Measurements from ENCODE around the gene TAGLN3. TPM values are rescaled to one million over a fixed set of nuclear protein-coding genes. Genes with fewer than 3 reads are reported as not detected.

Gene TAGLN3
- total RNA-seq, 2 experiments from 2014 or later = 3.2 to 3.5 TPM

DNA sequence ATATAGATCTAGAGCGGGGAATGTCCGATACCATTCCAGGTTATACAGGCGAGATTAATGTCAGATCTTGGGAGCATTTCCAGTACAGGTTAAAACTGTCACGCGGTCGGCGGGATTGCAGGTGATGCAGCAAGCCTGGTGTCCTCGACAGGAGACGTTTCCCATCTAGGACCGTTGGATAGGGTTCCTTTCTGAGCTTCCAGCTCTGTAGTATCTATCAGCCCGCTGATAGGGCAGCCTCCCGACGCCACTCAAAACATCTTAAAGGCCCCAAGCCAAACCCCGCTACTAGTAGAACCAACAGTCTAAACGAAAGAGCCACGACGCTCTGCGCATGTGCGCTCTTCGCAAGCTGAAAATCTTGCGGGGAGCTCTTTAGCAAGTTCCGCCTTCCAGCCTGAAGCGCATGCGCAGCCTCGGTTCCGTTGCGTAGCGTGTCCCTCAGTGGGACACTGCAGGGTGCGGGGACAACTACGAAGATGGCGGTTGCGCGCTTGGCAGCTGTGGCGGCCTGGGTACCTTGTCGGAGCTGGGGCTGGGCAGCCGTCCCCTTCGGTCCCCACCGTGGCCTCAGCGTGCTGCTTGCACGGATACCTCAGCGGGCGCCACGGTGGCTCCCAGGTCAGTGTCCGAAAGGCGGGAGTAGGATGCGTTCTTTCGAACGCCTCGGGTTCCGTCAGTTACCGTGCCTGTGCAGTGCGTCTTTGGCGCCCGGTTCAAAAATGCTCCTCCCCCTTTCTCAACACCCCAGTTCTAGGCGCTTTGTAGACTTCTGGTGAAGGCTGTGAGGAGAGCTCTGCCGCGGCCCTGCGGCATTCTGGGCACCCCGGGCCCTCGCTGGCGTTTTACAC lies 19.9 kb upstream of the TAGLN3 start, which contains the start of gene ABHD10:
TSS of gene ABHD10 (plus strand) at position 444 of the 851 bp plus-strand sequence. CDS start at position 480, 36 bp downstream.
- no peaks in the 10 kb centered on the region for H3K9me3 Mint-ChIP-seq (ENCODE audit: low read depth)
- CTCF ChIA-PET = interaction anchor here (0.6 to 5.4 kb wide), 23 partner anchors 9 to 400 kb away, joined by 3 to 61 read pairs (median 5); no protein-coding TSS in a partner anchor
- intact Hi-C loops (cut with DNase I, micrococcal nuclease) = loop anchor here (1.0 to 5.0 kb wide), 3 partner anchors 23 to 367 kb away; no protein-coding TSS in a partner anchor
- H3K36me3 Mint-ChIP-seq (ENCODE audit: low read depth) = peaks cover 28% of the 10 kb centered on the region
- H3K4me1 Mint-ChIP-seq = peaks cover 40% of the 10 kb centered on the region
- no peaks in the 10 kb centered on the region for H3K27me3 Mint-ChIP-seq
- POLR2A ChIA-PET = interaction anchor here (0.6 to 1.2 kb wide), 12 partner anchors 8 to 387 kb away, joined by 3 to 6 read pairs (median 3); partner anchors contain the start of gene ZBED2
- peak; percentile 98 for DNase-seq
- peak within 1 kb of the TSS; percentile 87 for H3K4me3 Mint-ChIP-seq
- H3K27ac Mint-ChIP-seq = peak within 1 kb of the TSS; percentile 93
- peak; percentile 97 for ATAC-seq

GRCh38 chr3:111979434-111980038 lies 19.2 kb upstream of the TAGLN3 start:
- intact Hi-C loops (cut with DNase I, micrococcal nuclease) = loop anchor here (1.0 to 5.0 kb wide), 3 partner anchors 23 to 367 kb away; no protein-coding TSS in a partner anchor
- peak overlapping the region; percentile 93 for H3K27ac Mint-ChIP-seq
- peaks cover 33% of the 10 kb centered on the region for H3K36me3 Mint-ChIP-seq (ENCODE audit: low read depth)
- ATAC-seq (peak; percentile 11), DNase-seq (no peak)
- no peaks in the 10 kb centered on the region for H3K9me3 Mint-ChIP-seq (ENCODE audit: low read depth)
- ChIA-PET CTCF (interaction anchor here (0.6 to 5.4 kb wide), 21 partner anchors 8 to 401 kb away, joined by 3 to 61 read pairs (median 7); no protein-coding TSS in a partner anchor), POLR2A (interaction anchor here (0.6 to 1.2 kb wide), 7 partner anchors 10 to 385 kb away, joined by 3 to 5 read pairs (median 3); partner anchors contain the start of gene ZBED2)
- peaks cover 46% of the 10 kb centered on the region for H3K4me1 Mint-ChIP-seq
- H3K4me3 Mint-ChIP-seq = peak overlapping the region; percentile 87
- H3K27me3 Mint-ChIP-seq = no peaks in the 10 kb centered on the region

DNA sequence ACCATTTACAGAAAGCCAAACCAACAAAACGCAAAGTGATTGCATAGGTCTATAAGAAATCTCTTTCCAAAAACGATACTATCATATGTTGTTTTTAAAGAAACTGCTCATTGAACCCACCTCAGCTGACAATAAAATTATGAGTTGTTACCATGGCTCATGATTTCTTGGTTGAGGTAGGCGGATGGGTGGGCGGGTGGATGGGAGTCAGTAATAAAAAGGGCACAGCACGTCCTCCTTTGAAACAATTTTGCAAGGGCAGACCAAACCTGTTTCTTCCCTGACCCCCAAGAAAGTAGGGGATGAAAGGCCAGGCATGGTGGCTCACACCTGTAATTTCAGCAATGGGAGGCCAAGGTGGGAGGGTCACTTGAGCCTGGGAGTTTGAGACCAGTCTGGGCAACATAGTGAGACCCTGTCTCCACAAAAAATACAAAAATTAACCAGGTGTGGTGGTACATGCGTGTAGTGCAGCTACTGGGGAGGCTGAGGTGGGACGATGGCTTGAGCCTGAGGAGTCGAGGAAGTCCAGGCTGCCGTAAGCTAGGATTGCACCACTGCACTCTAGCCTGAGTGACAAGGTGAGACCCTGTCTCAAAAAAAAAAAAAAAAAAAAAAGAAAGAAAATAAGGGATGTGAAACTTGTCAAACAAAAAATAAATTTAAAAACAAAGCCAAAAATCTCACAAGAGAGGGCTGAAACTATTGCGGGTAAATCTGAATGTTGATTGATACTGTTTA lies 17.8 kb upstream of the TAGLN3 start:
- ChIA-PET CTCF (interaction anchor here (1.1 to 5.4 kb wide), 6 partner anchors 8 to 33 kb away, joined by 3 to 61 read pairs (median 8); no protein-coding TSS in a partner anchor), POLR2A (no interaction called here)
- peaks cover 39% of the 10 kb centered on the region for H3K36me3 Mint-ChIP-seq (ENCODE audit: low read depth)
- no peaks in the 10 kb centered on the region for H3K9me3 Mint-ChIP-seq (ENCODE audit: low read depth)
- peaks cover 60% of the 10 kb centered on the region for H3K4me1 Mint-ChIP-seq
- H3K27ac Mint-ChIP-seq = peak overlapping the region; percentile 78
- intact Hi-C loops (cut with DNase I, micrococcal nuclease) = no loop called here
- H3K27me3 Mint-ChIP-seq = no peaks in the 10 kb centered on the region
- peak overlapping the region; percentile 87 for H3K4me3 Mint-ChIP-seq
- peak; percentile 66 for DNase-seq
- no peak for ATAC-seq

DNA sequence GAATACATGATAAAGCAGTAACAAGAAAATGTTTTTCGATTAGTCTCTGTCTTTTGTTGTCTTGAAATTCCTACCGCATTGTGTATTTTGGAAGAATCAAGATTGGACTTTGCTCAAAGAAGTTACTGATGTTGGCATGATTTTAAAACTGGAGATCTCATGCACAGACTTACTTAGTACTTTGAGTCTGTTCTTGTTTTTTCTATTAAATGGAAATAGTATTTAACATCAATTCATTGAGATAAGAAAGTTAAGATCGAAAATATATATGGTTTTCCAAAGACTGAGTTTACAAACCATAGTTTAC lies 17.3 kb upstream of the TAGLN3 start:
- no peak for DNase-seq
- peaks cover 44% of the 10 kb centered on the region for H3K36me3 Mint-ChIP-seq (ENCODE audit: low read depth)
- peaks cover 60% of the 10 kb centered on the region for H3K4me1 Mint-ChIP-seq
- POLR2A ChIA-PET = no interaction called here
- H3K9me3 Mint-ChIP-seq (ENCODE audit: low read depth) = no peaks in the 10 kb centered on the region
- no peaks in the 10 kb centered on the region for H3K27me3 Mint-ChIP-seq
- CTCF ChIA-PET = interaction anchor here (1.2 to 5.4 kb wide), 3 partner anchors 8 to 33 kb away, joined by 7 to 61 read pairs (median 7); no protein-coding TSS in a partner anchor
- intact Hi-C loops (cut with DNase I, micrococcal nuclease) = no loop called here
- H3K27ac Mint-ChIP-seq = peak overlapping the region; percentile 60
- ATAC-seq = no peak
- H3K4me3 Mint-ChIP-seq = peak overlapping the region; percentile 87

DNA sequence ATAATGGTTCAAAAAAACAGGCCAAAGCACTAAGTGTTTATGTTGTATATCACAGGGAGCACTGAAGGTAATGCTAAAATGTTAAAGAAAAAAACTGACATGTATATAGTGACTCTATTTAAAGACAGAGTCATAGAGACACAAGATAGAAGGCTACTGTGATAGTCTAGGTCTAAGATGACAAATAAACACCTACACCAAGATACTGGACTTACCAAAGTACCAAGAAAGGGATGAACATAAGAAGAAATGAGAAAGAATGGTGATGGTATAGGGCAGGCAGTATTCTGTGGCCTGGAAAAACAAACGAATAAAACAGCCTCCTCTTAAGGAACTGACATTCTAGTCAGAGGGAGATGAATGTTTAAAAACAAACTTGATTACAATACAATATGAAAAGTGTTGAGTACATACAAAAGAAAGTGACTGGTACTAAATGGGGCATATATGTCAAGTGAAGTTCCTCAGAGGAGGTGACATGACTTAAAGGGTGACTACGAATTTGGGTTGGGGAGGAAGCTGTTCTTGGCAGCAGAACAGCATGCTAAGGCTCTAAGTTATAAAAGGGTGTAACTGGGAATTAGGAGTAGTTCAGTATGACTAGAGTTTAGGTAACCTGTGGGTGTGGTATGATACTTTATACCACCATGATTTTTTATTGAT lies 14.0 kb upstream of the TAGLN3 start:
- Mint-ChIP-seq H3K27me3 (no peaks in the 10 kb centered on the region), H3K36me3 (ENCODE audit: low read depth) (peaks cover 64% of the 10 kb centered on the region), H3K4me1 (peaks cover 73% of the 10 kb centered on the region), H3K27ac (peak overlapping the region; percentile 53), H3K4me3 (no peak overlapping the region), H3K9me3 (ENCODE audit: low read depth) (no peaks in the 10 kb centered on the region)
- CTCF ChIA-PET = interaction anchor here (21.0 kb wide), 1 partner anchor 26 kb away, joined by 515 read pairs; no protein-coding TSS in a partner anchor
- POLR2A ChIA-PET = no interaction called here
- DNase-seq = no peak
- ATAC-seq = peak; percentile 57
- intact Hi-C loops (cut with DNase I, micrococcal nuclease) = no loop called here

- H3K4me1 Mint-ChIP-seq = peaks cover 54% of the 10 kb centered on the region
- ChIA-PET POLR2A (no interaction called here), CTCF (interaction anchor here (0.7 to 21.0 kb wide), 6 partner anchors 10 to 473 kb away, joined by 3 to 515 read pairs (median 4); no protein-coding TSS in a partner anchor)
- ATAC-seq = no peak
- no peak overlapping the region for H3K4me3 Mint-ChIP-seq
- peaks cover 54% of the 10 kb centered on the region for H3K36me3 Mint-ChIP-seq (ENCODE audit: low read depth)
- no peaks in the 10 kb centered on the region for H3K27me3 Mint-ChIP-seq
- intact Hi-C loops (cut with DNase I, micrococcal nuclease) = no loop called here
- no peak for DNase-seq
- no peaks in the 10 kb centered on the region for H3K9me3 Mint-ChIP-seq (ENCODE audit: low read depth)
- peak overlapping the region; percentile 17 for H3K27ac Mint-ChIP-seq
Observed at GRCh38 chr3:111986800-111987199, 11.9 kb upstream of the TAGLN3 start.

GRCh38 chr3:111989061-111989678 lies 9.6 kb upstream of the TAGLN3 start:
- Mint-ChIP-seq H3K36me3 (ENCODE audit: low read depth) (peaks cover 51% of the 10 kb centered on the region), H3K27ac (no peak overlapping the region), H3K4me1 (peaks cover 36% of the 10 kb centered on the region), H3K4me3 (no peak overlapping the region), H3K27me3 (no peaks in the 10 kb centered on the region), H3K9me3 (ENCODE audit: low read depth) (no peaks in the 10 kb centered on the region)
- ChIA-PET POLR2A (interaction anchor here (0.8 kb wide), 1 partner anchor 10 kb away, joined by 3 read pairs; the partner anchor contains the start of gene ABHD10), CTCF (interaction anchor here (0.7 to 21.0 kb wide), 28 partner anchors 8 to 443 kb away, joined by 3 to 515 read pairs (median 4); partner anchors contain the start of genes ABHD10 and TAGLN3)
- intact Hi-C loops (cut with DNase I, micrococcal nuclease) = loop anchor here (1.0 kb wide), 2 partner anchors 24 to 54 kb away; no protein-coding TSS in a partner anchor
- ATAC-seq (peak; percentile 69), DNase-seq (no peak)

- Mint-ChIP-seq H3K4me3 (no peak overlapping the region), H3K9me3 (ENCODE audit: low read depth) (no peaks in the 10 kb centered on the region), H3K36me3 (ENCODE audit: low read depth) (peaks cover 26% of the 10 kb centered on the region), H3K4me1 (peaks cover 9% of the 10 kb centered on the region), H3K27me3 (no peaks in the 10 kb centered on the region), H3K27ac (no peak overlapping the region)
- DNase-seq (no peak), ATAC-seq (no peak)
- POLR2A ChIA-PET = interaction anchor here (1.4 kb wide), 1 partner anchor 15 kb away, joined by 3 read pairs; no protein-coding TSS in a partner anchor
- intact Hi-C loops (cut with DNase I, micrococcal nuclease) = no loop called here
- CTCF ChIA-PET = interaction anchor here (0.7 to 21.0 kb wide), 3 partner anchors 18 to 51 kb away, joined by 3 to 515 read pairs (median 6); no protein-coding TSS in a partner anchor
Observed at GRCh38 chr3:111993038-111993437, 5.7 kb upstream of the TAGLN3 start.

DNA sequence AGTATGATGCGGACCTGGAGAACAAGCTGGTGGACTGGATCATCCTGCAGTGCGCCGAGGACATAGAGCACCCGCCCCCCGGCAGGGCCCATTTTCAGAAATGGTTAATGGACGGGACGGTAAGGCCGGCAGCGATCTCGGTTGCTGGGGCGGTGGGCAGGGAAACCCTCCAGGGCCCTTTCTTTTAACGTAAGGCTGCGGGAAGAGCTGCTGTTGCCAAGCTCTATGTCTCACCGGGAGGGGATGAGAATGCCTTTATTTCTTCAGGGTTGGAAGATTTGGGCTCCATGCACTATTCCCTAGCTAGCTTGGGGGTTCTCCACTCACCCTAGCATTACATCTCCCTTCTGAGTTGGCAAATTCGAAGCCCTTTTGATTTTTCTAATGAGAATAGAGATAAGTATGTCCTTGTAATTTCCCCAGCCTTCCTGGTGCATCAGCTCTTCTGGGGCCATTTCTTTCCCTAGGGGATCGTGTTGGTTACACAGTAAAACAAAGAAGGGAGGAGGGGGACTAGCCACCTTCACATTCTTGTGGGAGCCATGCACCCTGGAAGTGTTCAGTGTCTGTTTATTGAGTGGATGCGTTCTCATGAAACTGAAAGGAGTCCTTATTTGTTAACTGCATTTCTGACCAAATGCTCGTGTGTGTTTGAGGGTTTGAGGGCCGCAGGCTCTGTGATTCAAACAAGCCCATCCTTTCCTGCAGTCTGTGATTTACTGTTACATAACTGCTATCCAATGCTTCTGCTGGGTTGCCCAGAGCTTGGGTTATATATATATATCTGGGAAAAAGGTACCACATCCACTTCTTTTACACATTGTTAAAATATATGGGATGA lies 982 bp downstream of the TAGLN3 start:
- no peak for ATAC-seq
- Mint-ChIP-seq H3K27me3 (no peaks in the 10 kb centered on the region), H3K9me3 (ENCODE audit: low read depth) (no peaks in the 10 kb centered on the region), H3K36me3 (ENCODE audit: low read depth) (no peaks in the 10 kb centered on the region), H3K4me3 (peak overlapping the region; percentile 69), H3K4me1 (peaks cover 56% of the 10 kb centered on the region), H3K27ac (peak overlapping the region; percentile 44)
- ChIA-PET POLR2A (interaction anchor here (0.5 to 0.6 kb wide), 2 partner anchors 1281 to 1940 kb away, joined by 3 to 4 read pairs; no protein-coding TSS in a partner anchor), CTCF (interaction anchor here (1.0 to 21.0 kb wide), 6 partner anchors 11 to 282 kb away, joined by 3 to 515 read pairs (median 7); partner anchors contain the start of gene ABHD10)
- no peak for DNase-seq
- intact Hi-C loops (cut with DNase I, micrococcal nuclease) = loop anchor here in 1 of 2 experiments (2.0 kb wide), 1 partner anchor 13 kb away; no protein-coding TSS in a partner anchor
